HK-2 (cell line): Measurements from ENCODE around the gene CYREN.
"Not testable (repeated sequence)": the region's sequence is repeated elsewhere in the genome, so short reads cannot be mapped to it uniquely, and the experiment has no call there.

Source experiments
- DNase-seq: peaks from one replicate; pipeline ENCODE4 v3.0.0-alpha.2; 2018; ENCODE audit not compliant: unreplicated experiment

Gene CYREN

GRCh38 chr7:135170274-135170997, at the start of gene CYREN:
Gene CYREN, minus strand, starts transcription at chr7:135170707. Its CDS starts 1,785 bp downstream, at chr7:135168922.
- peak; percentile 97 for DNase-seq

DNA sequence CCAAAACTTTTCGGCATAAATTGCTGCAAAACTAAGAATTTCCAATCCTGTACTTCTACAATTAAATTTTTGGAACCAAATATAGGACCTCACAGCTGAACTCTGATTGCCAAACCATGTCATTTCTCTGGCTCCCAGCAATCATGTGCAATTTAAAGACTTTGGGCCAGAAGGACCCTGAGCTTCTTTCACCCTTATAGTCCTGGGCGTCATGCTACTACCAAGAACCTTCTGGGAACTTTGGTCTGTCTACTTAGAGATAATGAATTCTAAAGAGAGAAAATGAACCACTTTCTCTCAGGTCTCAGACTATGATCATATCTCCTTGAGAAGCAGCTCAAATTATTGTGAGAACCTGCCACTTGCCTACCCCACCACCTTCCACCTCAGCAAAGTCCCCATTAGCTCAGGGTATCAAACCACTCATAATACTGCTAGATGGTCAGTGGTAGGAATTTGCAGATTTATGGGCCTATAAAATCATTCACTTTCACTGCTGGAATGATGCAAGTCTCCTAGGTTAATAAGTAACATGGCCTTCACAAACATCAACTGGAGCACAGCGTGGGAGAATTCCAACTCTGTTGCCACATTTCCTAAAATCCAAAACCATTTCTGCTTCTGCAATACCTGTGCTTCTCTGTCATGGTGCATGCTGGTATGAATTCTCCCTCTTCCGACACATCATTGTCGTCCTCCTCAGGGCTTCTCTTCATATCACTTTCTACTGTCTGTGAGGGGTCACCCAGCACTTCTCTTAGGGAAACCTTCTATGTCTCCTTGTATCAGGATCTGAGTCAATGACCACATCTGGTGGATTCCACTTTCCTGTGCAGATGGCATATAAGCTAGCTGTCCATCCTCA, 47.4 kb upstream of the CYREN start:
- no peak for DNase-seq

- DNase-seq: no peak
Observed at GRCh38 chr7:135215698-135216097, 45.2 kb upstream of the CYREN start.

- DNase-seq: no peak
Observed at GRCh38 chr7:135215180-135215579, 44.7 kb upstream of the CYREN start.

DNA sequence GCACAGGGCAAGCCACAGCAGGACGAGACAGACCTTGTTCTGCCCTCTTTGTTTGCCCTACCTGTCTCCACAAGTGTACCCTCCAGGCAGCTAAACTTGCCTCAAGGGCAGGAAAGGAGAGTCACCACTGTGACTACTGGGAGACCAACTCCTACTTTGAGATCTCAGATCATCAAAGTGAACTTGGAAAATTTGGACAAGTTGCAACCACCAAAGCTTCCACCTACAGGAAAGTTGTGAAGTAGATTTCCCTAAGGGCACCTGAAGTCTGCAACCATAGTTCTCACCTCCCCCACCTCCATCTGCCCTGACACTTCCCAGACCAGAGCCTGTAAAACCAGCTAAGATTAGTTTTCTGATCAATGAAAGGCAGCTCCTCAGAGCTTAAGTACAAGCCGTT, 43.3 kb upstream of the CYREN start:
- no peak for DNase-seq

DNA sequence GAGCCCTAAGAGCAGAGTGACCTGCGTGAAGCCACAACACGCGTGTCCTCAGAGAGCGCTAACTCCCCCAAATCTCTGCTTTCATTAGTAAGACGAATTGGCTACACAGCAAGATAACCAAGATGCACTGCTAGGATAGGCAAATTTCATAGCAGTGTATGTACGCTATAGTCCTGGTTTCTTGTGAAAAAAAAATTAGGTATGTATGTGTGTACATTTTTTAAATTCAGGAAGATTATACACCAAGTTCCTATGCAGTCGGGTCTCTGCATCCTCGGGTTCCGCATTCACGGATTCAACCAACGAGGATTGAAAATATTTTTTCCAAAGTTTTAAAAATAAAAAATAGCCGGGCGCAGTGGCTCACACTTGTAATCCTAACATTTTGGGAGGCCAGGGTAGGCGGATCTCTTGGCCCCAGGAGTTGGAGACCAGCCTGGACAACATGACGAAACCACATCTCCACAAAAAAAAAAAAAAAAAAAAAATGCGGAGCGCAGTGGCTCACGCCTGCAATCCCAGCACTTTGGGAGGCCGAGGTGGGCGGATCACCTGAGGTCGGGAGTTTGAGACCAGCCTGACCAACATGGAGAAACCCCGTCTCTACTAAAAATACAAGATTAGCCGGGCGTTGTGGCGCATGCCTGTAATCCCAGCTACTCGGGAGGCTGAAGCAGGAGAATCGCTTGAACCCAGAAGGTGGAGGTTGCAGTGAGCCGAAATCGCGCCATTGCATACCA, 41.6 kb upstream of the CYREN start:
- DNase-seq: not testable (repeated sequence)

- peak; percentile 97 for DNase-seq
Observed at GRCh38 chr7:135211179-135211945, 40.9 kb upstream of the CYREN start, which contains the start of gene WDR91. Gene WDR91, minus strand, starts transcription at chr7:135211526. Its CDS starts 24 bp downstream, at chr7:135211502.

DNA sequence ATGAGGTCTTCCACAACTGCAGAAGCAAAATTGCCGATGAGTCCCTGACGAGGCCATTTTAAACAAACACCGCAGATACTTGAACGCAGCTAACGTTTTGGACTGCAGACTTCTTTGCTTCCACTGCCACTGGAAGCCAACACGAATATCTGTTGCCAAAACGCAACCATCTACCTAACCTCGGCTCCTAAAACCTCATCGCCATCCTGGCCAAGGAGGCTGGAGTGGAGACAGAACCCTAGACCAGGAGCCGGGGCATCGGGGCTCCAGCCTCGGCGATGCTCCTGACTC, 40.3 kb upstream of the CYREN start:
- DNase-seq: no peak

- no peak for DNase-seq
Observed at GRCh38 chr7:135209225-135209834, 38.8 kb upstream of the CYREN start.

DNA sequence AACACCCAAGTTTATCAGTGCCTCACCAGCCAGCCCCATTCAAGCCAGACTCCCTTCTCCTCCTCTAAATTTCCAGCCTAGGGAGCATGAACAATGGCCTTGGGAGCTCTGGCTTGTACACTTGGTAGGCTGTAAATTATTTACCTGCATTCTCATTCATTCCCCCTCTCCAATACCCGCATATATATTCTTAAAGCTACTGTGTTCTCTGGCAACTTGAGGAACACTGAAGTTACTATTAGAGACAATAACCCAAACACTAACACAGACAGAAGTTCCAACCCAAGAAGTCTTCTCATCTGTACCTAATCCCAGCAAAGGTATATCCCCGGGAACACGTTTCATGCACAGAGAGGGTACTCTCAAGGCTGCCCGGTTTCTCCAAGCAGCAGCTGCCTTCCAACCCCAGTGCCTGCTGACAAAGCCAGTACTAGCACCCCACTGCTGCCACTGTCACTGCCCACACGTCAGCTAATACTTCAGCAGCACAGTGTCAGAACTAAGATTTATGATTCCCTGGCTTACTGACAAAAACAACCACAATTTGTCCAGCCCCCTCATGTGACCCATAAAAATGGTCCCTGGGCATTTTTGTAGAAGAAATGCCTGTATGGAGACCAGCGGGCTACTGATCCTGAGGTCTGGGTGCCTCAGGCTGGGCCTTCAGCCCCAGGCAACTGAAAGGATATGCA, 37.7 kb upstream of the CYREN start:
- DNase-seq: no peak

DNA sequence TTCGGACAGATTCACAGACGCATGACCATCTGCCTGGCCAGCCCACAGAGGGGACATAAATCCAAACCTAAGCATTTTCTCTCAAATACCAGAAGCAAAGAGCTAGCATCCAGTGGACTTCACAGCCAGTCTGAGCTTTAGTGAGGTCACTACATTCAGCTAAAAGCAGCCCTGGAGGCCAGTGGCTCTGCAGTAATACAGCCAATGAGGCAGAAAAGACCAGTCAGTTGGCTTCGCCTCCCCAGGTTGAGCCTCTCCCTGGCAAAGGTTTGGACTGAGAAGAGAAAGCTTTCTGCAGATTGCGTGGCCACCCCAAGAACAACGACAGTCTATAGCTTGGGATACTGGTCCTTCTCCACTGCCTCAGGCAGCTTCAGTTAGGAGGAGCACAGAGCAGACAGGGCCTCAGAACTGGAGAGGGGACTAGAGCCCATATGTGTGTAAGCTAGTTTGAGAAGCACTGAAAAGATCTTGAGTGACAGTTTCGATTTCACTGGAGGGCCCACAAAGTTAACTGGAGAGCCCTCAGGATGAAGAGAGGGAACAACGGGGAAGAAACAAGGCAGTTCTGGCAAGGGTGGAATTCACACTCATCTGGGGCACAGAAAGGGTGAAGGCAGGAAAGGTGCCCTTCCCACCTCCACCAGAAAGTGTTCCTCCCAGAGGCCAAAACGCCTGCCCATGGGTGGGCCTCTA, 37.0 kb upstream of the CYREN start:
- no peak for DNase-seq

DNA sequence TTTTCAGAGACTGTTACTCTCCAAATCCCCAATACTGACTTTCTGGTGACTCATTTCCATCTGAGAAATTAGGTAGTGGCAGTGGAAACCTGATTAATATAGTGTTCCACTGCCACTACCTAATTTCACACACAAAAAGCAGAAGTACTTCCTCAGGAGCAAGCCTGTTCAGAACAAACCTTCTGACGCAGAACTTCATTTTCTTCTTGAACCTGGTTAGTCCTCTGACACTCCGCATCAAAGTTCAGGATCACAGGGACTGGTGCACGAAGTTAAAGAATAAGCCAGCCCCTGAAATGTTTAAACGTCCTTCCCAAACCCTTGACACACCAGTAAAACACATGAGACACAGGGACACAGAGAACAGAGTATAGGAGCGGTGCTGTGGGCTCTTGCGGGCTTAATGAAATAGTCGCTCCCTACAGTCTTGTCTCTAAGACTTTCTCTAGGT, 36.5 kb upstream of the CYREN start:
- DNase-seq: no peak

- DNase-seq: no peak
Observed at GRCh38 chr7:135205850-135206249, 35.3 kb upstream of the CYREN start.

DNA sequence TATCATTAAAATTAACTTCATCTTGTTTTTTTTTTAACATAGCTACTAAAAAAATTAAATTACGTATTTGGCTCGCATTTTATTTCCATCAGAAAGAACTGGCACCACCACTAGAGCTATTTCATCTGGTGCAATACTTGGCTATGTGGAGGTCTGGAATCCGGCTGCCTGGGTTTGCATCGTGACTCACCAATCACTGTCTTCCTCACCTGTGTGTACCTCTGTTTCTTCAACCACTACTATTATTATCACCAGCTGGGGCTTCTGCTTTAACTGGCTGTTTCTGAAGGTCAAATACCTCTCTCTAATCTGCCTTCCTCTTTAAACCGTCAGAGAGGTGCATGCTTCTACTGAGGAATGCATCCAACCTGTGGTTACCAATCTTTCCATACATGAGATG, 34.4 kb upstream of the CYREN start:
- DNase-seq: no peak

DNA sequence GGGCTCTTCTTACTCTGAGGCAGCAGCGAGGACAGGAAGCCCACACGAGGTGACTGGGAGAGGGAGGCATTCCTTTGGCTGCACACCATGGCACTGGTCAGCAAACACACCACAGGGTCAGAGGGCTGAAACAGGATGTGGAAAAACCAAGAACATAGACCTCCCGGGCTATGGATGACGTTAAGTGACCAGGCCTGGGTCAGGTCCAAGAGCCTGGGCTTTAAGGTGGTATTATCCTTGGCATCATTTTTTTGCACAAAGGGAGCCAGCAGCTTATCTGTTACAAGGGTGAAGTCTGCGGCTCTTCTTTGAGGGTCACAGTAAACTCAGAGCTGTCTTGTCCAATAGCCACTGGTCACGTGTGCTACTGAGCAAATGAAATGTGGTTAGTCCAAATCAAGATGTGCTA, 33.8 kb upstream of the CYREN start:
- no peak for DNase-seq

GRCh38 chr7:135201350-135201749, 30.8 kb upstream of the CYREN start:
- no peak for DNase-seq

- no peak for DNase-seq
Observed at GRCh38 chr7:135200821-135201331, 30.4 kb upstream of the CYREN start.

DNA sequence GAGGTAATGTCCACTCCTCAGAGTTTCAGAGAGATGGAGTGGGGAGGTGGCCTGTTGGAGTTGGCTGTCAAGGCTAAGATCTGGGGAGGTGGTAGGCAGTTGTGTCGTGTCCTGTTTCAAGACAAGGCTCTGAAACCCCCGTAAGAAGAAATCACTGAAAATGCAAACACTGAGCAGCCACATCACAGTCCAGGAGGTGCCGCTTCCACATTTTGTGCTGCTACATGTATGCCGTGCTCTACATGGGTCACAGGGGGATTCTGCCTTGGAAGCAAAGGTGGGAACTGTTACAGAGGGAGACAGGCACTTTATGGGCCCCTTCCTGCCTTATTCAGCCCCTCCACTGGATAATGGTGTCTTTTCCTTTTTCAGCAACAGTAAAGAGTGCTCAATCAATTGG, 28.9 kb upstream of the CYREN start:
- DNase-seq: no peak

- DNase-seq: no peak
Observed at GRCh38 chr7:135197906-135198655, 27.6 kb upstream of the CYREN start.
